Renal cortex interstitium (tissue), 15 donors: ENCODE measurements around the gene TAX1BP1. TPM values are rescaled to one million over a fixed set of nuclear protein-coding genes. Genes with fewer than 3 reads are reported as not detected.

Source experiments
- DNase-seq, 11 donors: peaks; one replicate each; pipeline ENCODE4 v3.0.0-alpha.2; 2013; ENCODE audit warnings: low read depth in 9 of 11, low spot score in 4 of 11; ENCODE audit errors: extremely low read depth in 1 of 11
- long read RNA-seq, 16 experiments: transcript quantifications; one replicate each; lab custom pipeline, GENCODE V29; 2026
- polyA plus RNA-seq, 3 donors: library from polyadenylated mRNA; unstranded; fragments of 120-200 nt; gene quantifications; one replicate each; pipeline ENCODE4 v1.2.1, GENCODE V29; 2013; ENCODE audit not compliant: insufficient read length in 3 of 3

The TAX1BP1 gene
- polyA plus RNA-seq: 100 to 1,000 TPM; 111 to 139 (median 115) TPM
- long read RNA-seq, donor 1, partial matches to known transcripts: 58 of 64 reads
- long read RNA-seq, donor 1, other reads (novel, unspliced or antisense): 0 of 64 reads
- long read RNA-seq, donor 2, partial matches to known transcripts: 72 of 78 reads
- long read RNA-seq, donor 2, other reads (novel, unspliced or antisense): 0 of 78 reads
- long read RNA-seq, donor 3, transcript TAX1BP1-202 (17 exons, 2,892 nt): minor isoform, 5 of 130 reads
- long read RNA-seq, donor 3, transcript TAX1BP1-201 (17 exons, 2,478 nt): major isoform, 28 of 130 reads
- long read RNA-seq, donor 3, partial matches to known transcripts: 95 of 130 reads
- long read RNA-seq, donor 3, other reads (novel, unspliced or antisense): 0 of 130 reads
- long read RNA-seq, donor 4, transcript TAX1BP1-201 (17 exons, 2,478 nt): major isoform, 22 of 36 reads
- long read RNA-seq, donor 4, partial matches to known transcripts: 9 of 36 reads
- long read RNA-seq, donor 4, other reads (novel, unspliced or antisense): 0 of 36 reads
- long read RNA-seq, donor 5: 0 reads
- long read RNA-seq, donor 6, transcript TAX1BP1-201 (17 exons, 2,478 nt): major isoform, 5 of 83 reads
- long read RNA-seq, donor 6, partial matches to known transcripts: 74 of 83 reads
- long read RNA-seq, donor 6, other reads (novel, unspliced or antisense): 0 of 83 reads
- long read RNA-seq, donor 7, transcript TAX1BP1-201 (17 exons, 2,478 nt): major isoform, 12 of 75 reads
- long read RNA-seq, donor 7, partial matches to known transcripts: 59 of 75 reads
- long read RNA-seq, donor 7, other reads (novel, unspliced or antisense): 0 of 75 reads
- long read RNA-seq, donor 8: 0 reads
- long read RNA-seq, donor 9, transcript TAX1BP1-201 (17 exons, 2,478 nt): major isoform, 17 of 60 reads
- long read RNA-seq, donor 9, partial matches to known transcripts: 40 of 60 reads
- long read RNA-seq, donor 9, other reads (novel, unspliced or antisense): 0 of 60 reads
- long read RNA-seq, donor 10, transcript TAX1BP1-202 (17 exons, 2,892 nt): minor isoform, 5 of 84 reads
- long read RNA-seq, donor 10, transcript TAX1BP1-201 (17 exons, 2,478 nt): major isoform, 10 of 84 reads
- long read RNA-seq, donor 10, partial matches to known transcripts: 69 of 84 reads
- long read RNA-seq, donor 10, other reads (novel, unspliced or antisense): 0 of 84 reads
- long read RNA-seq, donor 11, transcript TAX1BP1-201 (17 exons, 2,478 nt): major isoform, 15 of 64 reads
- long read RNA-seq, donor 11, partial matches to known transcripts: 47 of 64 reads
- long read RNA-seq, donor 11, other reads (novel, unspliced or antisense): 0 of 64 reads
- long read RNA-seq, donor 12, transcript TAX1BP1-201 (17 exons, 2,478 nt): major isoform, 7 of 27 reads
- long read RNA-seq, donor 12, partial matches to known transcripts: 18 of 27 reads
- long read RNA-seq, donor 12, other reads (novel, unspliced or antisense): 0 of 27 reads
- long read RNA-seq, donor 13: 0 reads
- long read RNA-seq, donor 14, transcript TAX1BP1-201 (17 exons, 2,478 nt): major isoform, 15 of 64 reads
- long read RNA-seq, donor 14, partial matches to known transcripts: 40 of 64 reads
- long read RNA-seq, donor 14, other reads (novel, unspliced or antisense): 6 of 64 reads
- long read RNA-seq, donor 15, transcript TAX1BP1-201 (17 exons, 2,478 nt): major isoform, 5 of 24 reads
- long read RNA-seq, donor 15, partial matches to known transcripts: 18 of 24 reads
- long read RNA-seq, donor 15, other reads (novel, unspliced or antisense): 0 of 24 reads
- long read RNA-seq, donor 16, transcript TAX1BP1-201 (17 exons, 2,478 nt): major isoform, 41 of 221 reads
- long read RNA-seq, donor 16, transcript TAX1BP1-202 (17 exons, 2,892 nt): minor isoform, 10 of 221 reads
- long read RNA-seq, donor 16, partial matches to known transcripts: 170 of 221 reads
- long read RNA-seq, donor 16, other reads (novel, unspliced or antisense): 0 of 221 reads

DNA sequence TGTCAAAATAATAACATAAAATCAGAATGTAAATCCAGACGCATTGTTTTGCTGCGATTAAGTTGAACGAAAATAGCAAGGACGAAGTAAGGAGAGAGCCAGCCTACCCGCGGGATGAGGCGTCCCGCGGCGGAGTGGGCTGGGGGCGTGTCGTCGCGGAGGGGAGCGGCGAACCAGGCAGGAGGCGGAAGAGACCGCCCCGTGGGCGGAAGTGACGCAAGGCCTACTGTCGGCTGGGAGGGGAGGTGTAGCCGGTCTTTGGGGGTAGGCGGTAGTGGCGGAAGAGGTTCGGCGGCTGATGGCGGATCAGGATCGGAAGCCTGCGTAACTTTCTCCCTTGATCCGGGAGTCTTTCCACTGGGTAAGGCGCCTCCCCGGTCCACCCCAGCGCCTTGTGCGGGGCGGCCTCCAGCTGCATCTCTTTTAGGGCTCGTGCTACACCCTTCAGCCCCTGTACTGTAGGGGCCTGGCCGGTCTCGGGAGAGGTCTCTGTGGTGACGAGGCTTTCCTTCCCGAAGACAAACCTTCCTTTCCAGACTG is at the start of gene TAX1BP1:
Gene TAX1BP1 (plus strand): TSS at position 254 of the 540 bp plus-strand sequence. CDS start 8,363 bp downstream, outside the sequence.
- DNase-seq: peak; percentile 86 to 96 (median 93)

DNA sequence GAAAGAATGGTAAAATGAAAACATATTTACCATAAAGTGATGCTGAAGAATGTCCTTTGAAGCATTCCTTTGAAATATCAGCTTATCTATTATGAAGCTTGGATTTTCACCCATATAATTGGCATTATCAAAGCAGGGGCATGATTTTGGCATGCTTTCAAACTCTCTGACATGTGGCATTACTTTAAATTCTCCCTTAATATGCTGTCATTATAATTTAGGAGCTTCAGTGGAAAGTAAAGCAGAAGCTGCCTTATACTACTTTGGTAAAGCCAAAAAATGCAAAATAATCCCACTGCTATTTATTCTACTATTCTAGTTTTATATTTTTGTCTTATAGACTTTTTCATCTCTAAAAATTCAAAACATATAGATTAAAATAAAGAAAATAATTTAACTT is 49.3 kb upstream of the TAX1BP1 start:
- DNase-seq: no peak

DNA sequence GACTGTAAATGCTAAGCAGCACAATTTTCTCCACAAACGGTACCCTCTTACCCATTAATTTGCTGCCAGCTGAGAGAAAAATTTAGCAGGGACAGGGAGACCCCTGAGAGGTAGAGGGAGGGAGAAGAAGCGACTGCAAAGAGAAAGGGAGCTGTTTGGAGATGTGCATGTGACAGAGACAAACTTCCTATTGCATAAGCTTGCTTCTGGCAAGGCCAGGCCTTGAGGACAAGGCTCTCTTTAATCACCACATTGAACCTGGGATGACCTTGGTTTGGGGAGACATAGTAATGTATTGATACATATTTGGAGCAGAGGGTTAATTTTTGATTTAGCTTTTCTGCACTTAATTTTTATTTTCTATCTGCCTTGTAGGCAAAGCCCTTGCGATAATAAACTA is 46.2 kb upstream of the TAX1BP1 start:
- no peak for DNase-seq

DNA sequence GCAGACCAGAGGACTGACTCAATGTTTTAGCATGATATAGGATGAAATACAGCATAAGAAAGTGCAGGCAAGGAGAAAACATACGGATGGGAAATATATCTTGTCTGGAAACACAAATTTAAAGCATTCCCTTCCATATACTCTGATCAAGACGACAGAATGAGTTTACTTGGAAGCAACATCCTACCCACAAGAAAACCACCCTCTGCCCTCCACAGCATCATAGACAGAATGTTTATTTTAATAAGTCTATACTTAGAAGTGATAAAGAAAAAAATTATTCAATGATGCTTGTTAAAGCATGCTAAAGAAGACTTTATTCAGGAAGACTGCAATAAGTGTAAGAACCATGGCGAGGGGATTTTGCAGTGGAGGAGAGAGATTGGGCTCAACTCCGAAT is 44.9 kb upstream of the TAX1BP1 start:
- DNase-seq: no peak

DNA sequence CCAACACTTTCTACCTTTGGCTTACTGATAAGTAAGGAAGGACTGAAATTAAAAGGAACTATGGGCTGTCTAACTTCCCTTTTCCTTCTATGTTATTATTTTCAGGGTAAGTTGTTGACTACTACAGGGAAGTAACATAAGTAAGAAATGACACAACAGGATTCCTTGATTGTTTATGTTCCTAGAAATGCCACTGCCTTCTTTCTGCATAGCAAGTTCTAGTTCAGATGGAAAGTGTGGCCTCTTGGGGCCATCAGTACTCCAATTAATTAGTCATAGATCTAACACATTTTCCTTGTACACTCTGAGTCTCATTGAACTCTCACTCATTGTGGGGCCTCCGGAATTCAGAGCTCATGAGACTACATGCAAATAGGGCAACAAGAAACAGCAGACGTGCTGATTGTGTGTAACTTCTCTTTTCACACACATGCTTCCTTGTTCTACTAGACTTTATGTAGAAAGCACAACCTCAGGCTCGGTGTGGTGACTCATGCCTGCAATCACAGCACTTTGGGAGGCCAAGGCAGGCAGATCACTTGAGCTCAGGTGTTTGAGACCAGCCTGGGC is 42.0 kb upstream of the TAX1BP1 start:
- DNase-seq: no peak

DNA sequence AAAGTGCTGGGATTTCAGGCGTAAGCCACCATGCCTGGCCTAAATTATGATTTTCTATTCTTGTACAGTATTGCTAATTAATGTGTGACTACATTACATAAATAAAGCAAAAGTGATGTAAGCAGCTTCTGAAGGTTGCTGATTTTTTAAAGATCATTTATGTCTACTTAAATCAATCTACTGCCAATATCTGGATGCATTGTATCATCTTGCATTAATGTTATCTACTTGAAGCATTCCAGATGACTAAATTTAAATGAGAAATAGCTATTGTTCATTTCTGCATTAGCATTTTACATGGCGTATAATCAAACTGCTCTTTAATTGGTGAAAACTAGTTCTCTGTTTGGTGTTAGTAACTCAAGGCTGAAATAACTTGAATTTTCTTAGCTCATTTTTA is 40.2 kb upstream of the TAX1BP1 start:
- no peak for DNase-seq

DNA sequence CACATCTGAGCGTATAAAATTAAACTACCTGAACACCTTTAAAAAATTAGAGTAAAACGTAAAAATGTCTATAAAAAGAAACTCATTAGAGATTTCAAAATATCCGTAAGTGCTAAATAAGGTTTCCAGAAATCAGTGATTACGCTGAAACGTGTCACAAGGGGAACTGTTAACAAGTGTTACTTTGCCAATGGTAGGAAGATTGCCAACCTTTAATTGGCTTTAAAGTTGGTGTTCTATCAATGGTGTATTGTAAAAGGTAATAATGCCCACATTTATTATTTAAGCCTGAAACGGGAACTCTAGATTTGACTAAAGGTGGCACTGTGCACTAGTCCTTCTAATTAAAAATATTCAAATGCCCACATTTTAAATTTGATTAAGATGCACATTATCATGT is 39.5 kb upstream of the TAX1BP1 start:
- no peak for DNase-seq

DNA sequence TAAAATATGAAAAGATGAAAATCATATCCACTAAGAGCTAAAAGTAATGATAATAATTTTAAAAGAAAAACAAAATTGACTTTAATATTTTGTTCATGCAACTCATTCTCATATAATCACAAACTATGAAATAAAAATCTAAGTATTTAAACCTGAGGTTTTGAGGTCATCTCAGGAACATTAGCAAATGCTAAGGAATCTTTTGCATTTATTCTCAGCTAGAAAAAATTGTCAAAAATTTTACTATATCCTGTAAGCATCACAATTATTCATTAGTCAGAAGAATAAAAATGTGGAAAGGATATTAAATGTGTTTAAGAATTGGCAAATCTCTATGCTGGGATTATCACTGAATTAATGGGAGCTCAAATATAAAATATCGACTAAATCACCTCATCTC is 36.8 kb upstream of the TAX1BP1 start:
- DNase-seq: no peak

DNA sequence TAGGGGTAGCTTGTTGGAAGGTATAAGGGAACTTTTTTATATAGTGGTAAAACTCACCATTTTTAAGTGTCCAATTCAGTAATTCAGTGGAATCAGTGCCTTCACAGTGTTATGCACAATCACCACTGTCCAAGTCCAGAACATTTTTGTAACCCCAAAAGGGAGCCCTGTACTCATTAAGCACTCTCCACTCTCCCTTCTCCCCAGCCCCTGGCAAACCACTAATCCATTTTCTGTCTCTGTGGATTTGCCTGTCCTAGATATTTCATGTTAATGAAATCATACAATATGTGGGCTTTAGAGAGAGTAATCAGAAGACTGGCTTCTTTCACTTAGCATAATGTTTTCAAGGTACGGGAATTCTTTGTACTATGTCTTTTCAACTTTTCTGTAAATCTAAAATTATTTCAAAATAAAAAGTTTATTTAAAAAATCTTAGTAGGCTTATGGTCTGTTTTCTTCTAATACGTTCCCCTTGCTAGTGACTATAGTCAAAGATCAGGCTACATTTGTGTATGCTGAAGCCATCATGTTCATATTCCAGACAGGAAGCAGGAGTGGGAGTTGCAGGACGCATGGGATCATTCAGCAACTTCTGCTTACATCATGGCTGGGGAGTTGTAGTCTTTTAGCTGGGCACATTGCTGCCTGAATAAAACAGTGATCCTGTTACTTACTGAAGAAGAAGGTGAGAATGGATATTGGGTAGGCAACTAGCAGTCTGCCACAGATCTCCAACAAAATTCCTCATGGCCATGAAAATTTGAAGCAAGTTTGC is 35.4 kb upstream of the TAX1BP1 start:
- DNase-seq: no peak

DNA sequence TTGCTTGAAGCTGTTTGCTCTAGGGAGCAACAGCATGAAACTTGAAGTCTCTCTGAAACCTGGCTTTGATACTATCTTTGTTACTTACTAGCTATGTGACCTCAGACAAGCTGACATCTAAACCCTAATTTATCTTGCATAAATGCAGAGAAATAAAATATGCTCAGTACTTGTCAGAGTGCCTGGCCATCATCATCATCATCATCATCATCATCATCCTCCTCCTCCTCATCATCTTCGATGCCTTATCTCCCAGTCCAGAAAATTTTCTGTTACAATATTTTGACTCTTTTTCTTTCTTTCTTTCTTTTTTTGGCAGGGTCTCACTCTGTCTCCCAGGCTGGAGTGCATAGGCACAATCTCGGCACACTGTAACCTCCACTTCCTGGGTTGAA is 34.8 kb upstream of the TAX1BP1 start:
- no peak for DNase-seq

DNA sequence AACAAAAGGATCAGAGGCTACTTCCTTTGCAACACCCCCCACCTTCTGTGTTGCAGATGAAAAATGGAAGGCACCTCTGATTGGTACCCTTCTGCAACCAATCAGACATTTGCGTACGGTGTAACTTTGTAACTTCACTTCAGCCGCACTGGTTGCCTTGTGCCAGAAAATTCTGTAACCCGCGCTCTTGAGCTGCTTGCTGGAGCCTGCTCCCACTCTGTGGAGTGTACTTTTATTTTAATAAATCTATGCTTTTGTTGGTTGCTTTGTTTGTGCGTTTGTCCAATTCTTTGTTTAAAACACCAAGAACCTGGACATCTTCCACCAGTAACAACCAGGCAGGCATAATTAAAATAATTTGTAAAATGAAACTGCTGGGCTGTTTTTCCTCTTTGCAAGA is 31.5 kb upstream of the TAX1BP1 start:
- no peak for DNase-seq

DNA sequence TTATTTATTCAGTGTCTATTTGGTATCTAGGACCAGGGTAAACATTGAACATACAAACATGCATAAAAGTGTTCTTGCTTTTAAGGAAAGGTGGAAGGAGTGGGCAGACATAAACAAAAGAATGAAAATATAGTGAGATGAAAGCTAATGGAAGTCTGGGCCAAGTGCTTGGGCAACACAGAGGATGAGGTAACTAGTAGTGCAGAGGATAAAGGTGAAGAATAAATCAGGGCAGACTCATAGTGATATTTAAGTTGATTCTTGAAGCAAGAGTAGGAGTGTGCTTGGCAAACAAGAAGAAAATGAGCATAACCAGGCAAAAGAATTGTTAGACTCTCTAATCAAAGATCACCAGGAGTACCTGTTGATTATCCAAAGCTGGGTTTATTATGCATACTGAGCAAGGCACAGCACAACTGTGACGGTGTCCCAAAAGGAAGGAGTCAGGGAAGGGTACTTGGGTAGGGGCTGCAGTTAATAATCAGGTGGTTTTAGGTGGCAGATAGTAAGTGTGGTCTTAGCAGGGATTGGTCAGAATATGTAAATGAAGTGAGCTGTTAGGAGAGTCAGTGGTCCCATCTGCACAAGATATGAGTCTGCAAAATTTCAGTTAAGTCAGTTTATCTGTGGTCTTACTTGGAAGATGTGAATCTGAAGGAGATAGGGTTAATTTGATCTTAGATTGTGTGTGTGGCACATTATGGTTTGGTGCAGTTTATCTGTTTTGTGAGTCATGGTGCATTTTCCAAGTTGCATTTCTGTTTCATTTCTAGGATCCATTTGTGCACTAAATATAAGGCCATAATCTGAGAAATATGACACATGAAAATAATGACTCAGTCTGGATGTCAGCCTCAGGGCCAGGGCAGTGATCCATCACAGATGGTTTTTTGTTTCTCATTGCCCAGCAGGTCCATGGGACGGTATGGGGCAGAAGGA is 30.6 kb upstream of the TAX1BP1 start:
- DNase-seq: no peak

DNA sequence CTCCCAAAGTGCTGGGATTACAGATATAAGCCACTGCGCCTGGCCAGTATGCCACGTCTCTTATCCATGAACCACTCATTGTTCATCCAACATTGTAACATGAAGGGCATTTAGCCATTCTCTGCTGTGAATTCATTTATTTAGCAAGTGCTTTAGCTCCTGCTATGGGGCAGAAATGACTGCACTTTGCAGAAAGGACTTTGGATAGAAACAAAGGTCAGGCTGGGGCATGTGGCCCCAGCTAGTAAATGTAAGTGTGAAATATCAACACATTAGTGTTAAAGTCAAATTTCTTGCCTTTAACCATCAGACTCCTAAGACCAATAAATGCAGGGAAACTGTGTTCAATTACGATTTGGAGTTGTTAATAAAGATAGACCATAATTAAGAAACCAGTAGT is 27.7 kb upstream of the TAX1BP1 start:
- DNase-seq: no peak

DNA sequence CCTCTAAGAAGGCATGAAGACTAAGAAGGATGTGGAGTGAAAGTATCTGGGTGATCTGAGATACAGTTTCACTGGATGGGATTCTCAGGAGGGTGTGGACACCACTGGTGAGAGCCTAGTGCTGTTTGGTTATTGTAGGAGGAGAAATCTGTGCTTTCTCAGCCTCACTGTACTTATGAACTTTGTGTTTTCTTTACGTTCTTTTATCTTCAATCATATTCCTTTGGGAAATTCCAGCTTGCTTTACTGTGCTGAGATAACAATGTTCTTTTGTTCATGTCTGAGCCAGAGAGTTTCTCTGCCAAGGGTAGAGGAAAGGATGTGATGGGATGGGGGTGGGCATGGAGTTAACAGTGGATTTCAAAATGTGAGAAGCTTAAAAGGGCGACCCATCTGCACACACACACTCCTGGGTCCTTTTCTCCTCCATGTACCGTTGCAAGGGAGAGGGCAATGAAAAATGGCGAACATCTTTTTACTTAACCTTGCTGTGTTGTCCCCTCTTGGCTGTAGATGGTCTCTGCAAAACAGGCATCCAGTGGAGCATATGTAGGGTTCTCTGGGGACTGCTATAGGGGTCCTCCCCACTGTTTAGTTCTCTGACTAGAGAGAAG is 25.0 kb upstream of the TAX1BP1 start:
- peak in 2 of 11 donors; percentile 12 to 25 for DNase-seq

DNA sequence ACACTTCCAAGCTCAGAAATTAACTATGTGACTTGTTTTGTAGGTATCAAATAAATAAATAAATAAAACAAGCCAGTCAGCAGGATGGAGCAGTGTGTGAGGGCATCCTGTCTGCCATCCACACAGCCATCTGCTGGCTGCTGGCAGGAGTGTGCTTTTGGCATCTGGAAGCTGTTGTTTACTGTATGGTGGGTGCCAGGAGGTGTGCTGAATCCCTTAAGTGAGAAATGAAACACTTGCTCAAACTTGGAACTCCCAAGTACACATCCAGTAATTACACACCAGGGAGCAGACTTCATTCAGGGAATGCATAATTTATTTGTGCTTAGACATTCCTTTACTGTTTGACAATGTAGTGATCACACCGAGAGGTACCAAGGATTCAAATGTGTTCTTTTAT is 16.9 kb upstream of the TAX1BP1 start:
- no peak for DNase-seq
